NCI-H748 (cell line): ENCODE results near the gene CUX1.

Experiments
- DNase-seq: peaks from one replicate; lab custom pipeline; 2025; ENCODE audit not compliant: unreplicated experiment; lab: John Stamatoyannopoulos, UW

CUX1 gene

DNA sequence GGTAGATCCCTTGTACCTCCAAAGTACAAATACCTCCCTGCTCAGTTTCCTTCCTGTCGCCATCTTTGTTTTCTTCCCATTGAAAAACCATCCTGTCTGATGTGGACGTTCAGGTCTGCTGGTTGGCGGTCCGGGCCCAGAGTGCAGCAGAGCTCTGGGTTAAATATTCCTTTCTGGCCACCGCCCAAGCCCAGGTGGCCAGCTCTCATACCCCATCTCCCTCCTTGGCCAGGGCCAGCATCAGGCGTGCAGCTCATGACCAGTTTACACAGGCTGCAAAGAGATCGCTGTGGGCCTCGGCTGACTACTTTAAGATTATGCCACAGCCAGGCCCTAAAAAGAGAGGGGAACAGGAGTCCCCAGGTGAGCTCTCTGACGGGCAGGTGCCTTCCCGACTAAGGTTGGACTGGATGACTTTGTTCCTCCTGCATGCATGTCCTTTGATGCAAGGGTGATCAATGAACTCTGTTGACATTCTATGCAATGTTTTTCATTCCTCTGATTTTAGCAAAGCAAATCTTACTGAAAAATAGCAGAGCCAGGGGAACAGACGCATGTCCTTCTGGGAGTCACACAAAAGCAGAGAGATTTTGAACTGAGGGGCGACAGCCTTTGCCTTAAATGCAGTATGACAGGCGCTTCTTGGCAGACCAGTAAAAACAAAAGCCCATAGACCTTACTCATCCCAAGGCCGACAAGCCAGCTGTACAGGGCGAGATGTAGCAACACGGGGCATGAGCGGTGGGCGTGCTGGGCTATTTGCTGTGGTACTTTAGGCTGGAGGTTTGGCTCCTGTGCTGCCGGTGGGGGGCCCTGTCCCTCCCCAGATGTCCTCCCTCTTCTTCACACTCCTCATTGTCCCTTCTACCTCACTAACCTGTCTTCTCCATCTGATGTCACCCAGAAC, 435.9 kb downstream of the CUX1 start:
- no peak for DNase-seq

DNA sequence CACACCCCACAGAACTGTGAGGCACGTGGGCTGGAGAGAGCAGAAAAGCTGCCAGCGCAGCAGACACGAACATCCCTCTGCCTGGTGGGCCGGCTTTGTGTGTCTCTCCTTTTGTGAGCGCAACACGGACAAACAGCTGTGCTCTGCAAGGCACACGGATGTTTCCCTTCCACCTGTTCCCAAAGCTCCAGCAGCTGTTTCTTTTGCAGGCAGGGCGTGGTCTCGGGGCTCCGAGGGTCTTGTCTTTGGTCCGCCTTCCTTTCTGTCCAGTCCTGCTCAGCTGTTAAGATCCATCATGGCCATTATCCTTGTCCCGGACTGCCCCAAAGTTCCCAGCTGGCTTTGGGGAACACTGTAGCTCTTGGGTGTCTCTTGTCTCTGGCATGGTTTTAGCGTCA, 436.5 kb downstream of the CUX1 start:
- no peak for DNase-seq

DNA sequence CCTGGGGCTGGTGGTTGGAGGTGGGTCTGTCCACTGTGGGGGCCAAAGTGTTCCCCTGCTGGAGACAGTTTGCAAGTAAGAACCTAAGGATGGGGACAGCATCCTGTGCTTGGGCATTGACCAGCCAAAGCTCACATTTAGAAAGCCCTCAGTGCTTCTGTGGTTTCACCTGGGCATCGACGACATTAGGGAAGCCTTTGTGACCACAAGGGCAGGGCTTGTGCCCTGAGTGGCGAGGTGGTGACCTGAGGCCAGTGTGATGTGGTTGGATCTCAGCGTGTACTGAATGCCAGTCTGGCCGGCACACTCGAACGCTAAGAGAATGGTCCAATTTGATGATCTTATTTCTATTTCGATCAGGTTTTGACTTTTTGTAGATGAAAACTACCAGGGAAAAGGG, 437.1 kb downstream of the CUX1 start:
- DNase-seq, result no peak

DNA sequence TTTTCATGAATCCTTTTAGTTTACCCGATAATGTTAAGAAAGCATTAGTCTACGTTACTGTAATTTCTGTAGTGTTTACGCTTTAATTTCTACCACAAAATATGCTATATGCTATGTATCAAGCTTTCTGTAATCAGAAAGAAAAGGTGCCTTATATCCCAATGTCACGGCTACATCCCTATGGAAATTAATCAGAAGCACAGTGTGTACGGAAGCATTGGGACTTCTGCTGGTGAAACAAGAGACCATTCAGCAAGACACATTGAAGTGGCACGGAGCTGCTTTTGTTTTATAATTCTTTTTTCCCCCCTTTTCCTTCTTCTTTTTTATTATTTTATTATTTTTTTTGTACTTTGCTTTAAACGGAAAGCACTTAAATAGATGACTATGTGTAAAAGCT, 438.1 kb downstream of the CUX1 start:
- DNase-seq, result no peak

DNA sequence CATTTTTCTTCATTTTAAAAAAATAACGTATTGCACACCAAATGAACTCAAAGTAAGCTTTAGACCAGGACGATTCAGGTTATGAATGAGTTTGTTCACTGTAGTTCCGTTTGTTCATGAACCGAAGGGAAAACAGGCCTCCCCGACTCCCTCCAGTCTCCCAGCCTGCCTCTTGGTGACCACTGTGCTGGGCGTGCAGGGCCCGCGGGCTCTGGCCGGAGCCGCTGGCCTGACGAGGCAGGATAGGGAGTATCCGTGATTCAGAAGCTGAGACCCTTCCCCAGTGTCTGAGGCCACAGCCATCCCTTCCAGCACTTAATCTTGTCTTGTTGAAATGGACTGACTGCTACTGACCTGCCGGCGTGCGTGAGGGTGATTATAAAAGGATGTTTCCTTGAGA, 438.5 kb downstream of the CUX1 start:
- no peak for DNase-seq

DNA sequence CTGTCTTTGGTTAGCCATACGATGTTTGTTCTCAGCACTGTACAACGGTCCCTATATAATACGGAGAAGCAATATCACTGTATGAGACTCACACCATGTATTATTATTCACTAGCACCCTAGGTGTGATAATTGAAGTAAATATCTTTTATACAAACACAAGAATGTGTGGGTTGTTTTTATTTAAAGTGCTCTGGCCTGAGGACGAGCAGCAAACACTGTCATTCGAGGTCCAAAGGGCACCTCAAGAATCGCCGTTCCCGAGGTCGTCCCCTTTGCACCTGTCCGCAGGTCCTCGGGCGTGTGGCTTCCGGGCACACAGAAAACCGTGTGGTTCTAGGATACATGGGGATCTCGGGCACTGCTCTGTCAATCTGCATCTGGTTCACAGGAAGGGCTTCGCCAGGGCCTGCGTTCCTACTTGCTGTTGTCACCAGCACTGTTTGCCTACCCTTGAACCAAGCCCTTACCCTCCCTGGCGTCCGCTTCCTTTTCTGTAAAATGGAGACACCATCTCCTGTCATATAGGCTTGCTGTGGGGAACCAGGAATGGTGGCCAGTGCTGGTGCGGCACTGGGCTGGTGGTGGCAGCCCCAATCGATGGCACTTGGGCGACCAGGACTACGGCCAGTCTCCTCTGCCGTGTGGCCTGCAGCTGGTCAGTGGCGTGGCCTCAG, 440.8 kb downstream of the CUX1 start:
- no peak for DNase-seq

DNA sequence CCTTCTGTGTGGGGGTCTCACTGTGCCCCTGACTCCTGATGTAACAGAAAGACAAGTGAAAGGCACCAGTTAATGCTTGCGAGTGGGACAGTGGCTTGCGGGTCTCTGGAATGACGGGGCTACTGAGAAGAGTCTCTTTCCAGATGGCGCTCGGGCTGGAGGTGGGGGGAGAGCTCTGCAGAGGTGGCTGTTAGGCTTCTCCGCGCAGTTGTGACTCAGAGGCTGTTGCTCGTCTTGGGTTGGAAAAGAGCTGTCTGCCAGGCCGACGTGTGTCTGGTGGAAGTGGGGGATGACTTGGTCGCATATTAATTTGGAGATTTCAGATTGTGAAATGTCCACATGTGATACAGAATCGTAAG, 441.3 kb downstream of the CUX1 start:
- DNase-seq, result no peak

DNA sequence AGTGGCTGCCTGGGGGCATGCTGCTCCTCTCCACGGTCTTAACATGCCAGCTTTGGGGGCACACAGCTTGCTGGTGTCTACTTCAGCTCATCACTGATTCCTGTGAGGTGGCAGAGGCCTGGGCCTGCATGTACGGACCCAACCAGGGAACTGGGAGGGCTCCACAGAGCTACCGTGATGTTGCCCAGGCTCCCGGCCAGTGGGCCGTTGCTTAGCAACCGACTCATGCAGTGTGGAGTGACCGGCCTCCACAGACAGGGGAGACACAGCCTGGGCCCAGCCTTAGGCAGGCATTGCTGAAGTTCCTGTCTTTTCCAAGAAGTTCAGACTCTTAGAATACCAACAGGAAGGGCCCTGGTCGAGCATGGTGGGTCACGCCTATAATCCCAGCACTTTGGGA, 443.4 kb downstream of the CUX1 start:
- peak; percentile 66 for DNase-seq

DNA sequence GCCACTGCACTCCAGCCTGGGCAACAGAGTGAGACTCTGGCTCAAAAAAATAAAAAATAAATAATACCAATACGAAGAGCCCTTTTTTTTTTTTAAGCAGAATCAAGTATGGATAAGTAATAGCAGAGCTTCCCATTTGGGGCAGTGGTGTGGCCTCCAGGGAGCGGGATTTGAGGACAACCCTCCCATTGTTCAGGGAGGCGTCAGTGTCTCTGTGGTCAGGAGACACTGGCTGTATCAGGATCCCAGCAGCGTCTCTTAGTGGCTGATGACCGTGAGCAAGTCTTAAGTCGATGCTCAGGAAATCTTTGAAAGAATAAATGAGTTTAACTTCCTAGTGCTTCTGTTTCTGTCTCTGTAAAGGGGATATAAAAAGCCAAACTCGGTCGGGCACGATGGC, 444.0 kb downstream of the CUX1 start:
- no peak for DNase-seq

DNA sequence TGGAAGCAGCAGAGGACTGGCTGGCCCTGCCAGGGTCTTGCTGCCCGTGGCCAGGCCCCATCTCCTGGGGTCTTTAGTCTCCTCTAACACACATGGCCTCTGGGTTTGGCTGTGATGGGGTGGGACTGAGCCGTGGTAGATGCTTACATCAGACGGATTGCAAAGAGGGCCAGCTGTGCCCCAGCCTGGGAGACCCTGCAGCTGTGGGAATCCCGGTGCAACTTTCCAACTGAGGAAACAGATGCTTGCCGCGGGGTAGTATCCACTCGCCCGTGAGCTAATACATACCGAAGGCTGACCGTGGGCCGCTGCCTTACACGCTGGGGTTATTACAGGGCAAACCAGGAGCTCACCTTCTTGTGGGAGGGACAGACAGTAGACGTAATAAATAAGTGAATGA, 445.1 kb downstream of the CUX1 start:
- no peak for DNase-seq

DNA sequence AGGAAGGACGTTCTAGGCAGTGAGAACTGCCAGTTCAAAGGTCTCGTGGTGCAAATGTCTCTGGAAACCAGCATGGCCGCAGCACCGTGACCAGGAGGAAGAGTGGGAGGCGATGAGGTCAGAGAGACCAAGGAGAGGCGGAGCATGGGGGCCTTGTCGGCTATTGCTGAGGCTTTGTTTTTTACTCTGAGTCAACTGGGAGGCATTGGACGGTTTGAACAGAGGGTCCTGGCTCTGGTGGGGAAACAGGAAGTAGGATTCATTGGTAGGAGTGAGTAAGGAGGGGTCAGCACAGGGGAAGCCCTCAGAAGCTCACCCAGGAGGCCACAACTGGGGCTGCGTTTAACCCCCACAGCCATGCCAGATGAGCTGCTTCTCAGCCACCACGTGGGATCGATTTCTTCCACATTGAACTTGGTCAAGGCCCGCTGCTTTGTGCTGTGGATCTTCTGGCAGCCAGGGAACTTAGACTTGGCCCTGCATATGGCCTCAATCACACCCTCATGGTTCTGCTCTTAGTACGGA, 447.0 kb downstream of the CUX1 start:
- no peak for DNase-seq

DNA sequence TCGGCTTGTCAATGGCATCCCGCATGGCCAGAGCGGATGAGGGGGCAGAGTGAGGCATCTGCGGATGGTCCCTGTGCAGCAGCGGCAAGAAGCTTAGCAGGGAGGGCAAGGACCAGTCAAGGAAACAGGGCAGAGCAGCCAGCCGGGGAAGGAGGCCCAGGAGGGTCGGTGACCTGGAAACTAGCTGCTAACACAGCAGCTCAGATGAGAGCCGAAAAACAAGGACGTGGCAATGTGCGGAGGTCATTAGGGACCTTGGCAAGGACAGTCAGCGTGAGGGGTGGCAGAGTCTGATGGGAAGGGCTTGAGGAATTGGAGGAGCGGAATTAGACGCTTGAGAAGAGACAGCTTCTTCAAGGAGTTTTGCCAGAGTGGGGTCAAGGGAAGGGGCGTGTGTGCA, 449.1 kb downstream of the CUX1 start:
- no peak for DNase-seq

DNA sequence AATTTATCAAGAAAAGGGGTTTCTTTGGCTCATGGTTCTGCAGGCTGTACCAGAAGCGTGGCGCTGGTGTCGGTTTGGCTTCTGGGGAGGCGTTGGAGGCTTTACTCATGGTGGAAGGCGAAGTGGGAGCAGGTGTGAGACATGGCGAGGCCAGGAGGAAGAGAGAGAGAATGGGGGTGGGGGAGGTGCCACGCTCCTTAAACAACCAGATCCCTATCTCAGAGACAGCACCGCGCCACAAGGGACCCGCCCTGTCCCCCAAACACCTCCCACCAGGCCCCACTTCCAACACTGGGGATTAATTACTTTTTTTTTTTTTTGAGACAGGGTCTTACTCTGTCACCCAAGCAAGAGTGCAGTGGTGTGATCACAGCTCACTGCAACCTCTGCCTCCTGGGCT, 451.2 kb downstream of the CUX1 start:
- no peak for DNase-seq

DNA sequence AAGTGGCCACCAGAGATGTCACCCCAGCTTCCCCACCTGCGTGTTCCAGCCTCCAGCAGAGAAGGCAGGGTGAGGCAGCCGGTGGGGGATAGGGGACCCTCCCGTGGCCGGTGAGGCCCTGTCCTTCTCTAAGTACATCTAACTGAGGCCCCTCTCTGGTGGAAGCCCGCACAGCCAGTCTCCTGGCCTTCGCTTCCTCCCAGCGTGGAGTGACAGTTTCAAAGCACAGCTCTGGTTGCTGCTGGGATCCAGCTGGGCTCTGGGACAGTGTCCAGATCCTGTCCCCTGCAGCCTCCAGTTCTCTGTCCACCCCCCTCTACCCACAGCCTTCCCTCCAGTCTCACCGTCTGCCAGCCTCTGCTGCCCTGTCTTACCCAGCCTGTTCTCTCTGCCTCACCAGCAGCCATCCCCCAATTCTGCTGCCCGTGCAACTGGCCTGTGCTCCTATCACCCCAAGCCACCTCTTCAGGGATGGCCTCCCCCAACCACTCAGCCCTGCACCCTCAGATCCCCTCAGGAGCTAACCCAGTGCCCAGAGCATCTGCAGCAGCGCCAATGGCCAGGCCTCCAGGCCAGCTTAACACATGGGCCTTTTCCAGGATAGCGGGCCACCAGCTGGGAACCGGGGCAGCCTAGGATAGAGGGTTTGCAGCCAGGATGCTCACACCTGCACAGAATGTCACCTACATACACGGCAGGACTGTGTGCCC, 452.9 kb downstream of the CUX1 start:
- DNase-seq, result no peak

DNA sequence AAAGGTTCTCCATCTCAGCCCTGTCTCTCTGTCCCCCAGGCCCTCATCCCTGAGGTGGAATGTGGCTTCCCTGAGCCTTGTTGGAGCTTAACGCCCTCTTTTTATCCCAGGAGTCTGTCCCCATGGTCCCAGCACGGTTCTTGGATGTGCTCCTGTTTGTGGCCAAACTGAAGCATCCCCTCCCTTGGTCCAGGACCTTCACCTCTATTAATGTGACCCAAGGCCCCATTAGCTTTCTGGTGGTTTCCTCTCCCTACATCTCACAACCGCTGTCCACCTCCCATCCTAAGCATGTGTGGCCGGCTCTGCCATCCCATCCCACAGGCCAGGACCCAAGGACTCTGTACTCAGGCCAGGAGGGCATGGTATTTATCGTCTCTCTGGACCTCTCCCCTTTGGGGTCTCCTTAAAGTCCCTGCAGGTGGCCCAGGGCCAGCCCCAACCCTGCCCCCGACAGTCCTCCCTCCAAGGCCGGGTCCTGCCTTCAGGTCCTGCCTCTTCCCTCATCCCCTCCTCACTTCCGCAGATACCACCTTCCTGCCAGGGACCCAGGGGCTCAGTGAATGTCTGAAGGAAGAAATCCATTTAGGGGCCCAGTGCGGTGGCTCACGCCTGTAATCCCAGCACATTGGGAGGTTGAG, 453.9 kb downstream of the CUX1 start:
- DNase-seq, result no peak

DNA sequence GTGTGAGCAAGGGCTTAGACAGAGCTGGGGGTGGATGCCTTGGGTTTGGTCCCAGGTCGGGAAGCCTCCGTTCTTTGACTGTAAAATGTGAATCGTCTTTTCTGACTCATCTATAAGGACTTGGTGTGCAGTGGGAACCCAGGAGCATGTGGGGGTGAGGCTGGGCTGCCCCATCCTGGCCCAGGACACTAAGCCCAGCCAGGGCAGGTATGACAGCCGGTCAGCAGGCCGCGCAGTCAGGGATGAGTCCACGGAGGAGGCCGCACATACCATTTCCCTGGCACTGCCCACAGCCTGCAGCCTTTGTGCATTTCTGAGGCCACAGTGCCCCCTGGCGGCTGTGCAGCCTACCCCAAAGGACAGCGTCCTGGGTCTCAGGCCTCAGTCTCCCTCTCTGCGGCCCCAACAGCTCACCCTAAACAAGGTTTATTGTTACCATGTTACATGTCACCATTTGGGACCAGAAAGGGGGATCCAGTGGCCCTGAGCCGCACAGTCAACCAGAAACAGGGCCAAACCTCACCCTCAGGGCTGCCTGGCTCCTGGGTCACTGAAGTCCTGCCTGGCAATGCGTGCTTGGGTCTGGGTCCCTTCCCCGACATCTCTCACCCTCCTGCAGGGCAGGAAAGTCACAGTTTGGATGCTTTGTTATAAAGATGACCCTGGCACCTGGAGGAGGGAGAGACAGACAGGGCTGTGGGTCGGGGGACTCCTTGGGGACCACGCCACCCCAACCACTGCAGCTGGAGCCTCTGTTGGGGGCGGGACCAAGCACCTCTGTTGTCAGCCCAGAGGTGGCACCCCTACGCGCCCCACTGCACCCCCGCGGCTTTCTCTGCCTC, 454.9 kb downstream of the CUX1 start:
- peak; percentile 64 for DNase-seq

DNA sequence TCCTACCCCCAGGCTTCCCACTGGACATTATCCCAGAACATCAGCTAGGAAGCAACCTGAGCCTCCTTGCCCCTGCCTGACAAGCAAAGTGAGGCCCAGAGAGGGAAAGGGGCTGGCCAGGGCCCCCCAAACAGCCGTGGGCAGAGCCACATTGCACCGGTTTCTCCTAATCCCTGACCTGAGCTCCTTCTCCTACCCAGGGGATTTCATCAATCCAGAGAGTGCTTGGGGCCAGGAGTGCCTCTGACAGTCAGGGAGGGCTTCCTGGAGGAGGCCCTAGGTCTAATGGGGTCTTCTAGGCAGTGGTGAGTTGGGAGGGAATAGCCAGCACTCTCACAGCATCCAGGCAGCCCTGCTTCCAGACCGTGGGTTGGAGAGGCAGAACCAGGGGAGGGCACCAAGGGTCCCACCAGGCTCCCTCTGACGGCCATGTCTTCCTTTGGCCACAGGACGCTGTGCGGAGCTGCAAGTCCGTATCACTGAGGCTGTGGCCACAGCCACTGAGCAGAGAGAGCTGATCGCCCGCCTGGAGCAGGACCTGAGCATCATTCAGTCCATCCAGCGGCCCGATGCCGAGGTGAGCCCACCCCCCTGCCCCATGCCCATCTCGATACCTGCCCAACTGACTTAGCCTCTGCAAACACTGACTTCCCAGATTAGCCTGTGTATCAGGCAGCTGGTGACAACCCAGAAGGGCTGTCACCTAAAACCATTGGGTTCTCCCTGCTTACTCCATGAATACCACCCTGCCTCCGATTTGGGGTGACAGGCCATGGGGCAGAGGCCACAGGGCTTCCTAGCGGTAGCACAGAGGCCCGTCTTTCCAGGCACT, 455.7 kb downstream of the CUX1 start:
- DNase-seq, result no peak

DNA sequence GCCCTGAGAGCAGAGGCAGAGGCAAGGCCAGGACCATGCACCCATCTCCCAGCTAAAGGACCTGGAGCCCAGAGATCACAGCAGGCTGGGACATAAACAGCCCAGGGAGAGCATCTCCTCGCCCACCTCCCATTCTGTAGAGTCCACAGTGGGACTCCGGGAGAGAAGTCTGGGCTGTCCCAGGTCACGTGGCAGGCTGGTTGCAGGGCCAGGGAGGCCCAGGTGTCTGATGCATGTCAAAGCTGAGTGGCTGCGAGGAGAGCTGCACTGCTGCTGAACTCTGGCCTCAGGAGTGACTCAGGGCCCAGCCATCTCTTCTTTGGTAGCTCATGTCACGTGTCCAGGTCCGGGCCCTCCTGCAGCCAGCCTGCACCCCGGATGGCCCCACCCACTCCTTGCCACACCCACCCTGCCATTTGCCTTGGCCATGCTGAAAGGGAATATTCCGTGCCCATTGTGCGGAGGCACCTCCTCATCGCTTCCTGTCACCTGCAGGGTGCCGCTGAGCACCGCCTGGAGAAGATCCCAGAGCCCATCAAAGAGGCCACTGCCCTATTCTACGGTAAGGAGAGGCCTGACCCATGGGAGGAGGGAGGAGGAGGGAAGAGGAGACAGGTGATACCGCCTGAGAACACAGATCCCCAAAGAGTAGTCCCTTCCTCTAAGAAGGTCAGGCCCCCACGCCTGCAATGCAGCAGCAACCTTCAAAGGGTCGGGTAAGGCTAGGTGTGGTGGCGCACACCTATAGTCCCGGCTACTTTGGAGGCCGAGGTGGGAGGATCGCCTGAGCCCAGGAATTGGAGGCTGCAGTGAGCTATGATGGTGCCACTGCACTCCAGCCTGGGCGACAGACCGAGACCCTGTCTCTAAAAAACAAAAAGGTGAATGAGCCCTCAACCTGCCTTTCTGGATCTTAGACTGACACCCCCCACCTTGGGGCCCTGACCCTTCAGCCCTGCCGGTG, 456.6 kb downstream of the CUX1 start:
- no peak for DNase-seq
